Body of pancreas (tissue), 4 donors: ENCODE data around the gene ACADS.

Source experiments
- CTCF ChIP-seq, 7 experiments: fragments of 450-650 bp in 4 of 7; fragments of 200-600 bp in 3 of 7; sonication (generic) in 3 of 7; IDR thresholded peaks; one replicate each; pipeline ENCODE4 v1.5.1; 2016 to 2019; ENCODE audit warnings: antibody characterized with exemption in 7 of 7
- POLR2A ChIP-seq, 3 donors: fragments of 450-650 bp; IDR thresholded peaks; one replicate each; pipeline ENCODE4 v1.6.1; 2016; ENCODE audit warnings: antibody characterized with exemption in 3 of 3, mild to moderate bottlenecking in 2 of 3

GRCh38 chr12:120687578-120688289 is 37.9 kb upstream of the ACADS start:
- TF ChIP-seq CTCF (IDR thresholded peaks at IDR 0.05) (no peak), POLR2A (IDR thresholded peaks at IDR 0.05) (no peak)
